ENCODE measurements around the gene COL4A6. TPM values are rescaled to one million over a fixed set of nuclear protein-coding genes. Genes with fewer than 3 reads are reported as not detected.

Gene COL4A6
- total RNA-seq, 1 experiment from 2014 or later = 2.4 TPM

DNA sequence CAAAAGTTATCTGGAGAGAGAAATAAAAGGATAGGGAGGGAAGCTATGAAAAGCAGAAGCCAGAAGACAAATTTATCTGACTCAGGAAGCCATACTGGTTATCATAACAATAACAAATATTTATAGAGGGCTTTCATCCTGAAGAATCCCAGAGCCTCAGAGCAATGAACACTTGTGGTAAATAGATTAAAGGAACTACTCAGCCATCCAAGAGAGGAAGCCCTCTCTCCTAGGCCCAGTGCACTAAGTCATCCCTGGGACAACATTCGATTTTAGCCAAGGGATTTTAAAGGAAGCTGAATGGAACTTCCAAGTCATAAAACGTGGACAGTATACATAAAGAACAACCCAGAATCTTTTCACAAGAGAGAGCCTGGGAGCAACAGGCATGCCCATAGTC, 76.9 kb downstream of the COL4A6 start:
- ATAC-seq = no peak
- CTCF ChIA-PET = no interaction called here
- intact Hi-C loops (cut with micrococcal nuclease) = no loop called here
- Histone ChIP-seq H2AFZ (ENCODE audit: low read depth, low read length, poor library complexity, severe bottlenecking) (no peak overlapping the region), H3K9me3 (ENCODE audit: control insufficient read depth in 1 of 2, insufficient read depth in 1 of 2, low read depth in 1 of 2, low read length in 2 of 2) (no peaks in the 10 kb centered on the region), H4K20me1 (ENCODE audit: insufficient read depth) (no peaks in the 10 kb centered on the region), H3K4me1 (ENCODE audit: control insufficient read depth in 1 of 2, insufficient read depth in 2 of 2, low read length in 2 of 2) (peaks cover 0 to 5% of the 10 kb centered on the region in 2 experiments; a peak in 1 of 4 replicates), H3K4me3 (replicated peaks in 1 of 2; ENCODE audit: low read depth in 1 of 2, low read length in 2 of 2) (no peak overlapping the region), H3K27me3 (ENCODE audit: insufficient read depth, low read length) (no peaks in the 10 kb centered on the region), H3K9me2 (ENCODE audit: insufficient read depth) (no peaks in the 10 kb centered on the region), H3K4me2 (ENCODE audit: low read length) (no peak overlapping the region), H3K27ac (ENCODE audit: low read depth, low read length) (no peak overlapping the region), H3K9ac (ENCODE audit: low read length) (no peak overlapping the region), H3K36me3 (ENCODE audit: control insufficient read depth in 1 of 2, insufficient read depth in 2 of 2, low read length in 2 of 2) (no peaks in the 10 kb centered on the region), H3K79me2 (ENCODE audit: insufficient read depth, low read length) (no peaks in the 10 kb centered on the region)
- TF ChIP-seq CEBPB (IDR thresholded peaks at IDR 0.05; ENCODE audit: low read depth) (no peak), RAD21 (IDR thresholded peaks at IDR 0.05; ENCODE audit: low read depth) (no peak), EGR1 (IDR thresholded peaks at IDR 0.05; ENCODE audit: low read depth) (no peak), YY1 (IDR thresholded peaks at IDR 0.05; ENCODE audit: extremely low read depth, insufficient replicate concordance, low read depth, low read length) (no peak), TCF7L2 (IDR thresholded peaks at IDR 0.05; ENCODE audit: borderline replicate concordance, extremely low read depth, insufficient read depth, insufficient read length) (no peak), ZFX (IDR thresholded peaks at IDR 0.05) (no peak), POLR2A (IDR thresholded peaks at IDR 0.05; ENCODE audit: borderline replicate concordance, extremely low read depth, insufficient read depth, insufficient read length) (no peak), EZH2phosphoT487 (IDR thresholded peaks at IDR 0.05; ENCODE audit: borderline replicate concordance) (no peak), EZH2 (IDR thresholded peaks at IDR 0.05) (no peak), SIN3A (IDR thresholded peaks at IDR 0.05; ENCODE audit: low read depth) (no peak), CBX3 (IDR thresholded peaks at IDR 0.05; ENCODE audit: low read depth) (no peak), SP1 (IDR thresholded peaks at IDR 0.05; ENCODE audit: low read depth) (no peak), ELF1 (IDR thresholded peaks at IDR 0.05; ENCODE audit: borderline replicate concordance, low read depth) (no peak)
- TF ChIP-seq, protein P1, sequence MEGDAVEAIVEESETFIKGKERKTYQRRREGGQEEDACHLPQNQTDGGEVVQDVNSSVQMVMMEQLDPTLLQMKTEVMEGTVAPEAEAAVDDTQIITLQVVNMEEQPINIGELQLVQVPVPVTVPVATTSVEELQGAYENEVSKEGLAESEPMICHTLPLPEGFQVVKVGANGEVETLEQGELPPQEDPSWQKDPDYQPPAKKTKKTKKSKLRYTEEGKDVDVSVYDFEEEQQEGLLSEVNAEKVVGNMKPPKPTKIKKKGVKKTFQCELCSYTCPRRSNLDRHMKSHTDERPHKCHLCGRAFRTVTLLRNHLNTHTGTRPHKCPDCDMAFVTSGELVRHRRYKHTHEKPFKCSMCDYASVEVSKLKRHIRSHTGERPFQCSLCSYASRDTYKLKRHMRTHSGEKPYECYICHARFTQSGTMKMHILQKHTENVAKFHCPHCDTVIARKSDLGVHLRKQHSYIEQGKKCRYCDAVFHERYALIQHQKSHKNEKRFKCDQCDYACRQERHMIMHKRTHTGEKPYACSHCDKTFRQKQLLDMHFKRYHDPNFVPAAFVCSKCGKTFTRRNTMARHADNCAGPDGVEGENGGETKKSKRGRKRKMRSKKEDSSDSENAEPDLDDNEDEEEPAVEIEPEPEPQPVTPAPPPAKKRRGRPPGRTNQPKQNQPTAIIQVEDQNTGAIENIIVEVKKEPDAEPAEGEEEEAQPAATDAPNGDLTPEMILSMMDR (IDR thresholded peaks at IDR 0.05 in 2 of 3, conservative IDR thresholded peaks at IDR 0.05 in 1 of 3; ENCODE audit: borderline replicate concordance in 1 of 3, insufficient read depth in 1 of 3, low read depth in 2 of 3, low read length in 2 of 3) = no peak
- TF ChIP-seq, protein P2, sequence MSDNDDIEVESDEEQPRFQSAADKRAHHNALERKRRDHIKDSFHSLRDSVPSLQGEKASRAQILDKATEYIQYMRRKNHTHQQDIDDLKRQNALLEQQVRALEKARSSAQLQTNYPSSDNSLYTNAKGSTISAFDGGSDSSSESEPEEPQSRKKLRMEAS (IDR thresholded peaks at IDR 0.05) = no peak
- TF ChIP-seq, protein P3, sequence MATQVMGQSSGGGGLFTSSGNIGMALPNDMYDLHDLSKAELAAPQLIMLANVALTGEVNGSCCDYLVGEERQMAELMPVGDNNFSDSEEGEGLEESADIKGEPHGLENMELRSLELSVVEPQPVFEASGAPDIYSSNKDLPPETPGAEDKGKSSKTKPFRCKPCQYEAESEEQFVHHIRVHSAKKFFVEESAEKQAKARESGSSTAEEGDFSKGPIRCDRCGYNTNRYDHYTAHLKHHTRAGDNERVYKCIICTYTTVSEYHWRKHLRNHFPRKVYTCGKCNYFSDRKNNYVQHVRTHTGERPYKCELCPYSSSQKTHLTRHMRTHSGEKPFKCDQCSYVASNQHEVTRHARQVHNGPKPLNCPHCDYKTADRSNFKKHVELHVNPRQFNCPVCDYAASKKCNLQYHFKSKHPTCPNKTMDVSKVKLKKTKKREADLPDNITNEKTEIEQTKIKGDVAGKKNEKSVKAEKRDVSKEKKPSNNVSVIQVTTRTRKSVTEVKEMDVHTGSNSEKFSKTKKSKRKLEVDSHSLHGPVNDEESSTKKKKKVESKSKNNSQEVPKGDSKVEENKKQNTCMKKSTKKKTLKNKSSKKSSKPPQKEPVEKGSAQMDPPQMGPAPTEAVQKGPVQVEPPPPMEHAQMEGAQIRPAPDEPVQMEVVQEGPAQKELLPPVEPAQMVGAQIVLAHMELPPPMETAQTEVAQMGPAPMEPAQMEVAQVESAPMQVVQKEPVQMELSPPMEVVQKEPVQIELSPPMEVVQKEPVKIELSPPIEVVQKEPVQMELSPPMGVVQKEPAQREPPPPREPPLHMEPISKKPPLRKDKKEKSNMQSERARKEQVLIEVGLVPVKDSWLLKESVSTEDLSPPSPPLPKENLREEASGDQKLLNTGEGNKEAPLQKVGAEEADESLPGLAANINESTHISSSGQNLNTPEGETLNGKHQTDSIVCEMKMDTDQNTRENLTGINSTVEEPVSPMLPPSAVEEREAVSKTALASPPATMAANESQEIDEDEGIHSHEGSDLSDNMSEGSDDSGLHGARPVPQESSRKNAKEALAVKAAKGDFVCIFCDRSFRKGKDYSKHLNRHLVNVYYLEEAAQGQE (IDR thresholded peaks at IDR 0.05; ENCODE audit: low read depth) = no peak
- RAD21 ChIA-PET (ENCODE audit: low non-redundant PET in 1 of 2, low total read pairs in 2 of 2, uncharacterized antibody in 2 of 2, unreplicated experiment in 2 of 2) = no interaction called here
- BruUV-seq (replicated peaks) = no TSS peak
- no peak for DNase-seq (ENCODE audit: low read depth, low spot score)
- POLR2A ChIA-PET = no interaction called here
